HepG2 (cell line): ENCODE measurements around the gene FBXW12. TPM values are rescaled to one million over a fixed set of nuclear protein-coding genes. Genes with fewer than 3 reads are reported as not detected.

ENCODE experiments used
- ARID5B ChIP-seq: IDR thresholded peaks from 2 replicates; pipeline ENCODE4 v1.4.0; 2020; ENCODE audit warnings: mild to moderate bottlenecking, missing genetic modification reagents
- ATF7 ChIP-seq, 2 experiments: fragments of 450-650 bp in 1 of 2; sonication (generic) in 1 of 2; formaldehyde crosslinking in 1 of 2; IDR thresholded peaks; 2 replicates each; pipeline versions ENCODE4 v1.4.0 to v1.6.1; 2016 to 2020; ENCODE audit warnings: antibody characterized with exemption in 1 of 2, mild to moderate bottlenecking in 1 of 2, missing genetic modification reagents in 1 of 2
- BCL3 ChIP-seq: sonication (generic); formaldehyde crosslinking; IDR thresholded peaks from 2 replicates; pipeline ENCODE4 v1.5.1; 2020; ENCODE audit warnings: mild to moderate bottlenecking, missing genetic modification reagents, moderate library complexity
- CREM ChIP-seq, 2 experiments: sonication (generic) in 1 of 2; formaldehyde crosslinking in 1 of 2; IDR thresholded peaks; 2 replicates each; pipeline versions ENCODE4 v1.4.0 to v1.6.1; 2016 to 2020; ENCODE audit warnings: antibody characterized with exemption in 1 of 2, mild to moderate bottlenecking in 1 of 2, missing genetic modification reagents in 1 of 2
- DNMT1 ChIP-seq: sonication (generic); formaldehyde crosslinking; IDR thresholded peaks from 2 replicates; pipeline ENCODE4 v1.5.1; 2020; ENCODE audit warnings: mild to moderate bottlenecking, missing genetic modification reagents
- NFKB2 ChIP-seq: sonication (generic); formaldehyde crosslinking; IDR thresholded peaks from 2 replicates; pipeline ENCODE4 v1.4.0; 2020; ENCODE audit warnings: missing genetic modification reagents, borderline replicate concordance
- PRMT3 ChIP-seq: sonication (generic); formaldehyde crosslinking; IDR thresholded peaks from 2 replicates; pipeline ENCODE4 v1.8.1; 2022; ENCODE audit warnings: low read depth, mild to moderate bottlenecking, moderate library complexity, missing genetic modification reagents, borderline replicate concordance
- SAP130 ChIP-seq: IDR thresholded peaks from 2 replicates; pipeline ENCODE4 v1.6.1; 2016; ENCODE audit warnings: low read depth
- SNAI1 ChIP-seq: sonication (generic); formaldehyde crosslinking; IDR thresholded peaks from 2 replicates; pipeline ENCODE4 v1.5.0; 2020; ENCODE audit warnings: mild to moderate bottlenecking, missing genetic modification reagents, borderline replicate concordance
- TCF12 ChIP-seq, 2 experiments: fragments of 450-650 bp in 1 of 2; sonication (generic) in 1 of 2; formaldehyde crosslinking in 1 of 2; IDR thresholded peaks; 2 replicates each; pipeline versions ENCODE4 v1.6.1 to v1.8.0; 2017 to 2022; ENCODE audit warnings: antibody characterized with exemption in 1 of 2, mild to moderate bottlenecking in 1 of 2, missing genetic modification reagents in 1 of 2, moderate library complexity in 1 of 2
- ZNF124 ChIP-seq: sonication (generic); formaldehyde crosslinking; IDR thresholded peaks from 2 replicates; pipeline ENCODE4 v1.4.0; 2020; ENCODE audit warnings: missing genetic modification reagents
- ZNF335 ChIP-seq: sonication (generic); formaldehyde crosslinking; IDR thresholded peaks from 2 replicates; pipeline ENCODE4 v1.4.0; 2020; ENCODE audit warnings: missing genetic modification reagents
- polyA plus RNA-seq, 8 experiments: library from polyadenylated mRNA; depleted of rRNA in 3 of 8; stranded (reverse) in 7 of 8; unstranded in 1 of 8; fragments of >200 nt; fragmentation: Illumina TruSeq in 4 of 8; extraction: Trizol in 4 of 8; gene quantifications; 2 replicates each; pipeline versions ENCODE4 v1.2.1 to v1.2.3, GENCODE V29; 2011 to 2016; ENCODE audit warnings: low read depth in 4 of 8, missing spikeins in 1 of 8, mixed read lengths in 1 of 8; ENCODE audit not compliant: insufficient read depth in 1 of 8
- total RNA-seq, 5 experiments: library from RNA; depleted of rRNA; stranded (reverse); fragments of >200 nt; fragmentation: Illumina TruSeq; extraction: Trizol; gene quantifications; 2 replicates each; pipeline ENCODE4 v1.2.3, GENCODE V29; 2016; ENCODE audit warnings: low read depth in 1 of 5
- TF ChIP-seq, protein P1 (sequence below): sonication (generic); formaldehyde crosslinking; IDR thresholded peaks from 2 replicates; pipeline ENCODE4 v1.4.0; 2020; ENCODE audit warnings: low read depth, missing genetic modification reagents
- TF ChIP-seq, protein P2 (sequence below): sonication (generic); formaldehyde crosslinking; conservative IDR thresholded peaks from 2 replicates; pipeline ENCODE4 v1.8.0; 2022; ENCODE audit warnings: mild to moderate bottlenecking, moderate library complexity, missing genetic modification reagents
- TF ChIP-seq, protein P3 (sequence below): sonication (generic); formaldehyde crosslinking; IDR thresholded peaks from 2 replicates; pipeline ENCODE4 v1.8.1; 2023; ENCODE audit warnings: mild to moderate bottlenecking, missing genetic modification reagents

The FBXW12 gene
- total and polyA plus RNA-seq, 2 of the 13 experiments (the other 11 are each of a cell fraction or from before 2014, with no cell fraction given) = not detected

GRCh38 chr3:48431224-48432029, 59.4 kb downstream of the FBXW12 start (continued):
- TF ChIP-seq, protein P1, sequence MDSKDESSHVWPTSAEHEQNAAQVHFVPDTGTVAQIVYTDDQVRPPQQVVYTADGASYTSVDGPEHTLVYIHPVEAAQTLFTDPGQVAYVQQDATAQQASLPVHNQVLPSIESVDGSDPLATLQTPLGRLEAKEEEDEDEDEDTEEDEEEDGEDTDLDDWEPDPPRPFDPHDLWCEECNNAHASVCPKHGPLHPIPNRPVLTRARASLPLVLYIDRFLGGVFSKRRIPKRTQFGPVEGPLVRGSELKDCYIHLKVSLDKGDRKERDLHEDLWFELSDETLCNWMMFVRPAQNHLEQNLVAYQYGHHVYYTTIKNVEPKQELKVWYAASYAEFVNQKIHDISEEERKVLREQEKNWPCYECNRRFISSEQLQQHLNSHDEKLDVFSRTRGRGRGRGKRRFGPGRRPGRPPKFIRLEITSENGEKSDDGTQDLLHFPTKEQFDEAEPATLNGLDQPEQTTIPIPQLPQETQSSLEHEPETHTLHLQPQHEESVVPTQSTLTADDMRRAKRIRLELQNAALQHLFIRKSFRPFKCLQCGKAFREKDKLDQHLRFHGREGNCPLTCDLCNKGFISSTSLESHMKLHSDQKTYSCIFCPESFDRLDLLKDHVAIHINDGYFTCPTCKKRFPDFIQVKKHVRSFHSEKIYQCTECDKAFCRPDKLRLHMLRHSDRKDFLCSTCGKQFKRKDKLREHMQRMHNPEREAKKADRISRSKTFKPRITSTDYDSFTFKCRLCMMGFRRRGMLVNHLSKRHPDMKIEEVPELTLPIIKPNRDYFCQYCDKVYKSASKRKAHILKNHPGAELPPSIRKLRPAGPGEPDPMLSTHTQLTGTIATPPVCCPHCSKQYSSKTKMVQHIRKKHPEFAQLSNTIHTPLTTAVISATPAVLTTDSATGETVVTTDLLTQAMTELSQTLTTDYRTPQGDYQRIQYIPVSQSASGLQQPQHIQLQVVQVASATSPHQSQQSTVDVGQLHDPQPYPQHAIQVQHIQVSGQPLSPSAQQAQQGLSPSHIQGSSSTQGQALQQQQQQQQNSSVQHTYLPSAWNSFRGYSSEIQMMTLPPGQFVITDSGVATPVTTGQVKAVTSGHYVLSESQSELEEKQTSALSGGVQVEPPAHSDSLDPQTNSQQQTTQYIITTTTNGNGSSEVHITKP (CRISPR knock-in tag) = peak; percentile 79
- peak; percentile 60 for TF ChIP-seq ZNF335 (CRISPR knock-in tag)
- TF ChIP-seq, protein P2, sequence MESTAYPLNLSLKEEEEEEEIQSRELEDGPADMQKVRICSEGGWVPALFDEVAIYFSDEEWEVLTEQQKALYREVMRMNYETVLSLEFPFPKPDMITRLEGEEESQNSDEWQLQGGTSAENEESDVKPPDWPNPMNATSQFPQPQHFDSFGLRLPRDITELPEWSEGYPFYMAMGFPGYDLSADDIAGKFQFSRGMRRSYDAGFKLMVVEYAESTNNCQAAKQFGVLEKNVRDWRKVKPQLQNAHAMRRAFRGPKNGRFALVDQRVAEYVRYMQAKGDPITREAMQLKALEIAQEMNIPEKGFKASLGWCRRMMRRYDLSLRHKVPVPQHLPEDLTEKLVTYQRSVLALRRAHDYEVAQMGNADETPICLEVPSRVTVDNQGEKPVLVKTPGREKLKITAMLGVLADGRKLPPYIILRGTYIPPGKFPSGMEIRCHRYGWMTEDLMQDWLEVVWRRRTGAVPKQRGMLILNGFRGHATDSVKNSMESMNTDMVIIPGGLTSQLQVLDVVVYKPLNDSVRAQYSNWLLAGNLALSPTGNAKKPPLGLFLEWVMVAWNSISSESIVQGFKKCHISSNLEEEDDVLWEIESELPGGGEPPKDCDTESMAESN (CRISPR knock-in tag) = 0 out of 2 replicates have a peak, but pooled peaks have one; percentile 48
- peak; percentile 95 for TF ChIP-seq ARID5B (CRISPR knock-in tag)
- TF ChIP-seq BCL3 (CRISPR knock-in tag) = no peak
- peak; percentile 93 for TF ChIP-seq SAP130 (CRISPR knock-in tag)
- 0 out of 2 replicates have a peak, but pooled peaks have one; percentile 40 for TF ChIP-seq ZNF124 (CRISPR knock-in tag)
- TF ChIP-seq TCF12 (IDR thresholded peaks at IDR 0.05) = no peak
- no peak for TF ChIP-seq TCF12 (CRISPR knock-in tag; IDR thresholded peaks at IDR 0.05)
- peak; percentile 78 for TF ChIP-seq CREM (IDR thresholded peaks at IDR 0.05)
- no peak for TF ChIP-seq CREM (CRISPR knock-in tag; IDR thresholded peaks at IDR 0.05)
- TF ChIP-seq PRMT3 = no peak
- peak; percentile 56; the same call in 1 of the 2 replicates for TF ChIP-seq NFKB2 (CRISPR knock-in tag)
- no peak for TF ChIP-seq DNMT1 (CRISPR knock-in tag)
- TF ChIP-seq SNAI1 (CRISPR knock-in tag) = no peak
- TF ChIP-seq, protein P3, sequence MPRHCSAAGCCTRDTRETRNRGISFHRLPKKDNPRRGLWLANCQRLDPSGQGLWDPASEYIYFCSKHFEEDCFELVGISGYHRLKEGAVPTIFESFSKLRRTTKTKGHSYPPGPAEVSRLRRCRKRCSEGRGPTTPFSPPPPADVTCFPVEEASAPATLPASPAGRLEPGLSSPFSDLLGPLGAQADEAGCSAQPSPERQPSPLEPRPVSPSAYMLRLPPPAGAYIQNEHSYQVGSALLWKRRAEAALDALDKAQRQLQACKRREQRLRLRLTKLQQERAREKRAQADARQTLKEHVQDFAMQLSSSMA = peak; percentile 82; the same call in 1 of the 2 replicates
- TF ChIP-seq ATF7 (IDR thresholded peaks at IDR 0.05) = no peak
- TF ChIP-seq ATF7 (CRISPR knock-in tag; IDR thresholded peaks at IDR 0.05) = no peak
